HFFc6 (cell line): ENCODE measurements around the gene DUSP18. TPM values are rescaled to one million over a fixed set of nuclear protein-coding genes. Genes with fewer than 3 reads are reported as not detected.
A peak's percentile ranks its signal among the peaks of the same experiment; 100 is the strongest.
"Not testable (repeated sequence)": the region's sequence is repeated elsewhere in the genome, so short reads cannot be mapped to it uniquely, and the experiment has no call there.

ENCODE experiments used
- DNase-seq: peaks from one replicate; pipeline ENCODE4 v3.0.0-alpha.2; 2018
- H3K27ac Mint-ChIP-seq: 2 replicates; pipeline ENCODE4 v1.8.0; 2020; ENCODE audit warnings: mild to moderate bottlenecking, mixed read lengths
- H3K27me3 Mint-ChIP-seq: 2 replicates; pipeline ENCODE4 v1.8.0; 2021; ENCODE audit warnings: mild to moderate bottlenecking, moderate library complexity, mixed read lengths; ENCODE audit not compliant: insufficient read depth
- H3K36me3 Mint-ChIP-seq: 2 replicates; pipeline ENCODE4 v1.8.0; 2021; ENCODE audit warnings: low read depth, mixed read lengths
- H3K4me1 Mint-ChIP-seq: 2 replicates; pipeline ENCODE4 v1.8.0; 2020; ENCODE audit warnings: low read depth, mixed read lengths
- H3K4me3 Mint-ChIP-seq: 2 replicates; pipeline ENCODE4 v1.8.0; 2020; ENCODE audit warnings: mild to moderate bottlenecking, moderate library complexity, mixed read lengths
- H3K9me3 Mint-ChIP-seq: 2 replicates; pipeline ENCODE4 v1.8.0; 2020; ENCODE audit warnings: mild to moderate bottlenecking, mixed read lengths
- long read RNA-seq: library from polyadenylated mRNA; unstranded; transcript quantifications from one replicate; pipeline ENCODE4 v2.0.0, GENCODE V29; 2019
- total RNA-seq, 6 experiments: library from RNA; stranded (reverse); fragmentation: NEBNext Ultra II Directional; extraction: Animal tissue kit (Norgen Biotek cat#: 25700); gene quantifications; 2 replicates in 1 of 6; 3 replicates in 5 of 6; pipeline ENCODE4 v1.2.3, GENCODE V29; 2021
- TF ChIP-seq, protein P1 (sequence below): fragments of 200-600 bp; sonication (generic); IDR thresholded peaks from 2 replicates; pipeline ENCODE4 v1.5.0; 2021; ENCODE audit warnings: antibody characterized with exemption, mild to moderate bottlenecking

DUSP18 gene
- 1 to 10 TPM; 4.7 to 7.3 (median 6.0) TPM for total RNA-seq
- long read RNA-seq, partial matches to known transcripts = 1 of 4 reads
- long read RNA-seq, other reads (novel, unspliced or antisense) = 1 of 4 reads

DNA sequence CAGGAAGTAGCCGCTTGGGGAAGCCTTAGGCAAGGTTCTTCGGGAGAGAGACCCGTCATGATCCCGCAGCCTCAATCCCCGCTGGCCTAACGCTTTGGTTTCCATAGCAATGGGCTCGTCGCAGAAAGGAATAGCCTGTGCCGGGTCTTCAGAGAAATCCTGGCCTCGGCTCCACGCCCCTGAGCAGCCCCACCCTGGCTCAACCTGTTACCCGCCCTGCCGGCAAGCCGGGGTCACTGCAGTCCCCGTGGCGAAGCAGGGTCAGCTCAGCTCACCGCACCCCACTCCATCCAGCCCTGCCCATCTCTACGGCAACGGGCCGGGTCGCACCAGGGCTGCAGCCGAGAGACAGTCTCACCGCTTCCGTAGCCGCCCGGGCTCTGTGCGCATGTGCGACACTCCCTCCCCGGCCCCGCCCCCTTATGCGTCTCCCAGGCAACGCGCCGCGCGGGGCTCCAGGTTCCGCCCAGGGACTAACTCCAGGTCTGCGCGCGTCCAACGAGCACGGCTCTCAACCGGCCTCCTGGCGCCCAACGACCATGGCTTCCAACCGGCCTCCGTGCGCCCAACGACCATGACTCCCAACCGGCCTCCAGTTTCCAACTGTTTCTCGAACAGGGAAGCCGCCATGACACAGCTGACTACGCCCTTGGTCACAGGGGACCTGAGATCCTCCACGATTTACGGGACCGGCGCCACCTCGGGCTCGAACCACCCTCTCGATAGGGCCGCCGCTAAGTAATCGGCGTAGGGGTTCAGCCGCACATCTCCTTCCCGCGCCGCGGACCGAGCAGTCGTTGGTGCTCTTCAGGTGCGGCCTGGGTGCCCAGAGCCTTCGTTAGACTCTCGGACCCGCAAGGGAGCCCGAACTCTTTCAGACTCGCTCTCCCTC, at the start of gene DUSP18:
TSS of gene DUSP18 (minus strand) at position 382 of the 892 bp plus-strand sequence. CDS start 3,872 bp downstream, outside the sequence.
- peak; percentile 87 for DNase-seq
- H3K4me3 Mint-ChIP-seq = peak within 1 kb of the TSS; percentile 96
- peaks cover 7% of the 10 kb centered on the region for H3K27me3 Mint-ChIP-seq
- no peaks in the 10 kb centered on the region for H3K9me3 Mint-ChIP-seq
- TF ChIP-seq, protein P1, sequence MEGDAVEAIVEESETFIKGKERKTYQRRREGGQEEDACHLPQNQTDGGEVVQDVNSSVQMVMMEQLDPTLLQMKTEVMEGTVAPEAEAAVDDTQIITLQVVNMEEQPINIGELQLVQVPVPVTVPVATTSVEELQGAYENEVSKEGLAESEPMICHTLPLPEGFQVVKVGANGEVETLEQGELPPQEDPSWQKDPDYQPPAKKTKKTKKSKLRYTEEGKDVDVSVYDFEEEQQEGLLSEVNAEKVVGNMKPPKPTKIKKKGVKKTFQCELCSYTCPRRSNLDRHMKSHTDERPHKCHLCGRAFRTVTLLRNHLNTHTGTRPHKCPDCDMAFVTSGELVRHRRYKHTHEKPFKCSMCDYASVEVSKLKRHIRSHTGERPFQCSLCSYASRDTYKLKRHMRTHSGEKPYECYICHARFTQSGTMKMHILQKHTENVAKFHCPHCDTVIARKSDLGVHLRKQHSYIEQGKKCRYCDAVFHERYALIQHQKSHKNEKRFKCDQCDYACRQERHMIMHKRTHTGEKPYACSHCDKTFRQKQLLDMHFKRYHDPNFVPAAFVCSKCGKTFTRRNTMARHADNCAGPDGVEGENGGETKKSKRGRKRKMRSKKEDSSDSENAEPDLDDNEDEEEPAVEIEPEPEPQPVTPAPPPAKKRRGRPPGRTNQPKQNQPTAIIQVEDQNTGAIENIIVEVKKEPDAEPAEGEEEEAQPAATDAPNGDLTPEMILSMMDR = peak; percentile 76
- peaks cover 12% of the 10 kb centered on the region; the same call in 1 of the 2 replicates for H3K36me3 Mint-ChIP-seq
- peak within 1 kb of the TSS; percentile 93 for H3K27ac Mint-ChIP-seq
- H3K4me1 Mint-ChIP-seq = peaks cover 23% of the 10 kb centered on the region

DNA sequence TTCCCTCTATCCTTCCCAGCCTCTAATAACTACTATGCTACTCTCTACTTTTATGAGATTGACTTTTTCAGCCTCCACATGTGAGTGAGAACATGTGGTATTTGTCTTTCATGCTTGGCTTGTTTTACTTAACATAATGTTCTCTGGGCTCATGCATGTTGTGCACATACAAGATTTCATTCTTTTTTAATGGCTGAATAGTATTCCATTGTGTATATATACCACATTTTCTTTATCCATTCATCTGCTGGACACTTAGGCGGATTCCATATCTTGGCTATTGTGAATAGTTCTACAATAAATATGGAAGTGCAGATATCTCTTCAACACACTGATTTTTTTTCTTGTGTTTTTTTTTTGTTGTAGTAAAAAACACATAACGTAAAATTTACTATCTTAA, 46.4 kb upstream of the DUSP18 start:
- Mint-ChIP-seq H3K4me1 (peaks cover 24% of the 10 kb centered on the region), H3K36me3 (no peaks in the 10 kb centered on the region), H3K9me3 (0 out of 2 replicates have a peak, but pooled peaks cover 4% of the 10 kb centered on the region), H3K4me3 (no peak overlapping the region), H3K27ac (no peak overlapping the region), H3K27me3 (no peaks in the 10 kb centered on the region; the same call in 1 of the 2 replicates)
- TF ChIP-seq, protein P1 = no peak
- no peak for DNase-seq

DNA sequence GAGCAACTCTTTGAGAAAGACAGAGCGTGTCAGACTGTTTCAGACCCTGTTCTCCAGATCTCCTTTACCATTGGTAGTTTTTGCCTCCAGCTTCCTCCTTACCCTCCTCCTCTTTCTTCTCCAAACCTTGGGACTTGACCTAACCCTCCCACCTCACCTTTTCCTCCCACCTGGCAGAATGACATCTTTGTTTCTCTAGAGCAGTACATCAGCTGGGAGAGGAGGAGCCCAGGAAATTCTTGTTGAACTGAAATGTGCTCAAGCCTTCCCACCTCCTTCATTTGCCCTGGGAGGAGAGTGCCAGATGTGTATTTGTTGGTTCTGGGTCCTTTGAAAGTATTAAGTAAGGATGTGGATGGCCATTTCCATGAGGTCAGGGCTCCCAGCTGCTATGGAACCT, 44.4 kb upstream of the DUSP18 start:
- no peak for DNase-seq
- H3K36me3 Mint-ChIP-seq = no peaks in the 10 kb centered on the region
- H3K9me3 Mint-ChIP-seq = 0 out of 2 replicates have a peak, but pooled peaks cover 4% of the 10 kb centered on the region
- H3K27ac Mint-ChIP-seq = no peak overlapping the region
- peaks cover 6% of the 10 kb centered on the region for H3K4me1 Mint-ChIP-seq
- TF ChIP-seq, protein P1 = no peak
- H3K27me3 Mint-ChIP-seq = no peaks in the 10 kb centered on the region; the same call in 1 of the 2 replicates
- no peak overlapping the region for H3K4me3 Mint-ChIP-seq

DNA sequence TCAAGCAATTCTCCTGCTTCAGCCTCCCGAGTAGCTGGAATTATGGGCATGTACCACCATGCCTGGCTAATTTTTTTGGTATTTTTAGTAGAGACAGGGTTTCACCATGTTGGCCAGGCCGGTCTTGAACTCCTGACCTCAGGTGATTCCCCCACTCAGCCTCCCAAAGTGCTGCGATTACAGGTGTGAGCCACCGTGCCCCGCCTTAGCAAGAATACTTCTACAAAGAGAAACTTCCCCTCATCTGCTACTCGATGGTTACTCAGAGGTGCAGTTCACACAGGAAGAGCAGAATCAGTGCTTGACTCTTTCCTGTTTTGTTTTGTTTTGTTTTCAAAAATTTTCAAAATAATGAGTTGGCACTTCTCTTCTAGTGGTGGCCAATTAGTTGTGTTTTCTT, 42.3 kb upstream of the DUSP18 start:
- not testable (repeated sequence) for H3K9me3 Mint-ChIP-seq, DNase-seq, H3K27ac Mint-ChIP-seq, H3K36me3 Mint-ChIP-seq, H3K27me3 Mint-ChIP-seq, H3K4me3 Mint-ChIP-seq
- peaks cover 16% of the 10 kb centered on the region for H3K4me1 Mint-ChIP-seq

DNA sequence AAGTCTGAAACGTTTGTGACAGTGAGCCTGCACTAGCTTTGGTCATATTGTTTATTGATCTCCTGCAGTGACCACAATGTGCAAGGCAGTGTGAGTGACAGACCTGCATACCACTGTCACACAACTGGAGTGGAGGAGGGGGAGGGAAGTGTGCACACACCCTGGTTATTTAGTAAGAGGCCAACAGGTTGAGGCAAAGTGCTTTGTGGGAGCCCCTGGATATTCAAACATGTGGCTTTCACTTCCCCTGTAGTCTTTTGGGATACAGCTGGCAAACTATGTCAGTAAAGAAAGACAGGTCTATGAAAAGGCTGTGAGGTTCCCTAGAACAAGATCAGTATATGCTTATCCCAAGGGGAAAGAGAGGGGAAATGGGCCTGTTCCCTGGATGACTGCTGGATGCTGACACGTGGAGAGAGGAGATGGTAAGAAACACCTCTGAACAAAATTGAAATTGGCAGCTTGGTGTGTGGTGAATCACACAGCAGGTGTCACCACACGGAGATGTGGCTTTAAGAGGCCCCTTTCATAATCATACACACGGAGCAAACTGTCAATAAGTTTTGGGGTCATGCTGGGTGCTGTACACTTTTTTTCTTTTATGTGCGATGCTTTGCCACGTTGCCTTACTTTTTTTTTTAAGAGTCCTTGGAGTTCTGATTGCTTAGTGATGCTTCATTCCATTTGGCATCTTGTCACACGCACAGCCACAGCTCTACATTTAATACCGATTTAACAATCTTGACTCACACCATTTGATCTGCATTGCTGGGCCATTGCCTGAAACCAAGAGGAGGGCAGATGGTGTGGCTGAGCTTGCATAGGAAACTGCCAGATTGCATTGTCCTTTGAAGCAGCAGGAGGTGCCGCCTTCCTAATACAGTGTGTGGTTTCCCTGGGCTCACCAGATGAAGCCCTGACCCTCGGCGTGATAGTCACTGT, 38.3 kb upstream of the DUSP18 start:
- Mint-ChIP-seq H3K4me3 (0 out of 2 replicates have a peak overlapping the region, but pooled peaks have one; percentile 1), H3K27ac (peak overlapping the region; percentile 47)

More for the DNA sequence above, 38.3 kb upstream of the DUSP18 start:
- H3K27me3 Mint-ChIP-seq = peaks cover 4% of the 10 kb centered on the region
- TF ChIP-seq, protein P1 = no peak
- H3K36me3 Mint-ChIP-seq = no peaks in the 10 kb centered on the region
- H3K4me1 Mint-ChIP-seq = peaks cover 24% of the 10 kb centered on the region
- DNase-seq = peak; percentile 78
- H3K9me3 Mint-ChIP-seq = 0 out of 2 replicates have a peak, but pooled peaks cover 4% of the 10 kb centered on the region
